Hepatocyte (in vitro differentiated cells): ENCODE results near the gene RUFY3. TPM values are rescaled to one million over a fixed set of nuclear protein-coding genes. Genes with fewer than 3 reads are reported as not detected.

ENCODE experiments used
- DNase-seq: peaks from one replicate; pipeline ENCODE4 v3.0.0-alpha.2; 2016; ENCODE audit warnings: low spot score
- H2AFZ ChIP-seq: fragments of 200-600 bp; sonication (generic); 2 replicates; pipeline ENCODE4 v1.6.0; 2016; ENCODE audit warnings: antibody characterized with exemption, mild to moderate bottlenecking
- H3K27ac ChIP-seq: fragments of 200-600 bp; sonication (generic); 2 replicates; pipeline ENCODE4 v1.5.1; 2016; ENCODE audit warnings: mild to moderate bottlenecking
- H3K27me3 ChIP-seq: fragments of 200-600 bp; sonication (generic); 2 replicates; pipeline ENCODE4 v1.6.1; 2016
- H3K36me3 ChIP-seq: fragments of 200-600 bp; sonication (generic); replicated peaks from 2 replicates; pipeline ENCODE4 v1.5.1; 2016; ENCODE audit warnings: low read depth; ENCODE audit not compliant: insufficient read depth
- H3K4me1 ChIP-seq: fragments of 200-600 bp; sonication (generic); 2 replicates; pipeline ENCODE4 v1.5.1; 2016; ENCODE audit warnings: mild to moderate bottlenecking, moderate library complexity; ENCODE audit not compliant: insufficient read depth
- H3K4me2 ChIP-seq: fragments of 200-600 bp; sonication (generic); 2 replicates; pipeline ENCODE4 v1.6.0; 2016
- H3K4me3 ChIP-seq: fragments of 200-600 bp; sonication (generic); 2 replicates; pipeline ENCODE4 v1.5.1; 2016; ENCODE audit warnings: mild to moderate bottlenecking
- H3K79me2 ChIP-seq: fragments of 200-600 bp; sonication (generic); 2 replicates; pipeline ENCODE4 v1.6.0; 2017; ENCODE audit warnings: mild to moderate bottlenecking
- H3K9me2 ChIP-seq: fragments of 200-600 bp; sonication (generic); replicated peaks from 2 replicates; pipeline ENCODE4 v1.6.0; 2017; ENCODE audit warnings: mild to moderate bottlenecking; ENCODE audit not compliant: insufficient read depth
- H3K9me3 ChIP-seq: fragments of 200-600 bp; sonication (generic); 2 replicates; pipeline ENCODE4 v1.5.1; 2016; ENCODE audit warnings: low read depth, mild to moderate bottlenecking
- H4K20me1 ChIP-seq: fragments of 200-600 bp; sonication (generic); 2 replicates; pipeline ENCODE4 v1.6.0; 2016; ENCODE audit warnings: mild to moderate bottlenecking; ENCODE audit not compliant: insufficient read depth, poor library complexity, severe bottlenecking
- CTCF ChIP-seq: fragments of 200-600 bp; sonication (generic); IDR thresholded peaks from 2 replicates; pipeline ENCODE4 v1.5.1; 2016; ENCODE audit warnings: antibody characterized with exemption, mild to moderate bottlenecking; ENCODE audit not compliant: poor library complexity
- EZH2 ChIP-seq: fragments of 200-600 bp; sonication (generic); IDR thresholded peaks from 2 replicates; pipeline ENCODE4 v1.6.1; 2016; ENCODE audit warnings: antibody characterized with exemption, mild to moderate bottlenecking, borderline replicate concordance
- EZH2phosphoT487 ChIP-seq: fragments of 200-600 bp; sonication (generic); IDR thresholded peaks from one replicate; pipeline ENCODE4 v1.6.1; 2018; ENCODE audit warnings: antibody characterized with exemption, mild to moderate bottlenecking, low read depth, moderate library complexity; ENCODE audit not compliant: unreplicated experiment, severe bottlenecking
- WGBS: methylation state at CpG from one replicate; pipeline ENCODE4 v1.1.6; 2016; ENCODE audit warnings: low lambda C conversion rate; ENCODE audit errors: missing lambda C conversion rate; 5-methylcytosine and 5-hydroxymethylcytosine counted together
- polyA plus RNA-seq: library from polyadenylated mRNA; unstranded; fragments of >200 nt; fragmentation: Nextera tagmentation; extraction: Ambion mirVana; gene quantifications from 2 replicates; pipeline ENCODE4 v1.2.1, GENCODE V29; 2016
- total RNA-seq: library from RNA; depleted of rRNA; stranded (reverse); fragments of >200 nt; gene quantifications from 2 replicates; pipeline ENCODE4 v1.2.3, GENCODE V29; 2014

Gene RUFY3
- total and polyA plus RNA-seq, 2 experiments from 2014 or later, result 22.2 to 40.1 TPM

- no peak for DNase-seq
- Histone ChIP-seq H4K20me1 (no peaks in the 10 kb centered on the region), H3K27me3 (no peaks in the 10 kb centered on the region), H3K4me2 (no peak overlapping the region), H2AFZ (no peak overlapping the region), H3K4me1 (no peaks in the 10 kb centered on the region), H3K9me2 (no peaks in the 10 kb centered on the region), H3K4me3 (no peak overlapping the region), H3K36me3 (no peaks in the 10 kb centered on the region), H3K27ac (no peak overlapping the region), H3K9me3 (no peaks in the 10 kb centered on the region), H3K79me2 (peaks cover 83% of the 10 kb centered on the region)
- no peak for TF ChIP-seq EZH2
- no peak for TF ChIP-seq CTCF
- no peak for TF ChIP-seq EZH2phosphoT487
- 96% methylated on average over 10 of the region's 10 CpGs for WGBS
Measured at GRCh38 chr4:70754990-70755688, 33.4 kb downstream of the RUFY3 start.

GRCh38 chr4:70759126-70759525 lies 37.4 kb downstream of the RUFY3 start:
- peaks cover 71% of the 10 kb centered on the region for H3K79me2 ChIP-seq

GRCh38 chr4:70759627-70760026 lies 37.9 kb downstream of the RUFY3 start:
- Histone ChIP-seq H4K20me1 (no peaks in the 10 kb centered on the region), H3K9me3 (no peaks in the 10 kb centered on the region), H3K4me2 (no peak overlapping the region), H3K79me2 (peaks cover 70% of the 10 kb centered on the region), H3K27me3 (no peaks in the 10 kb centered on the region), H3K27ac (no peak overlapping the region), H3K4me1 (no peaks in the 10 kb centered on the region), H2AFZ (no peak overlapping the region), H3K9me2 (no peaks in the 10 kb centered on the region), H3K36me3 (no peaks in the 10 kb centered on the region), H3K4me3 (no peak overlapping the region)
- TF ChIP-seq CTCF (no peak), EZH2 (no peak), EZH2phosphoT487 (no peak)
- no peak for DNase-seq

More at GRCh38 chr4:70759126-70759525, 37.4 kb downstream of the RUFY3 start:
- Histone ChIP-seq H3K4me2 (no peak overlapping the region), H3K9me3 (no peaks in the 10 kb centered on the region), H2AFZ (no peak overlapping the region), H3K4me3 (no peak overlapping the region), H3K27me3 (no peaks in the 10 kb centered on the region), H4K20me1 (no peaks in the 10 kb centered on the region), H3K9me2 (no peaks in the 10 kb centered on the region), H3K27ac (no peak overlapping the region), H3K36me3 (no peaks in the 10 kb centered on the region), H3K4me1 (no peaks in the 10 kb centered on the region)
- no peak for DNase-seq
- 100% methylated on average over 1 of the region's 1 CpG for WGBS
- TF ChIP-seq EZH2phosphoT487 (no peak), CTCF (no peak), EZH2 (no peak)
